ENCODE measurements around the gene SNRNP48. TPM values are rescaled to one million over a fixed set of nuclear protein-coding genes. Genes with fewer than 3 reads are reported as not detected.
A peak's percentile ranks its signal among the peaks of the same experiment; 100 is the strongest.

Gene SNRNP48
- total RNA-seq, 1 experiment from 2014 or later, result 7.7 TPM

DNA sequence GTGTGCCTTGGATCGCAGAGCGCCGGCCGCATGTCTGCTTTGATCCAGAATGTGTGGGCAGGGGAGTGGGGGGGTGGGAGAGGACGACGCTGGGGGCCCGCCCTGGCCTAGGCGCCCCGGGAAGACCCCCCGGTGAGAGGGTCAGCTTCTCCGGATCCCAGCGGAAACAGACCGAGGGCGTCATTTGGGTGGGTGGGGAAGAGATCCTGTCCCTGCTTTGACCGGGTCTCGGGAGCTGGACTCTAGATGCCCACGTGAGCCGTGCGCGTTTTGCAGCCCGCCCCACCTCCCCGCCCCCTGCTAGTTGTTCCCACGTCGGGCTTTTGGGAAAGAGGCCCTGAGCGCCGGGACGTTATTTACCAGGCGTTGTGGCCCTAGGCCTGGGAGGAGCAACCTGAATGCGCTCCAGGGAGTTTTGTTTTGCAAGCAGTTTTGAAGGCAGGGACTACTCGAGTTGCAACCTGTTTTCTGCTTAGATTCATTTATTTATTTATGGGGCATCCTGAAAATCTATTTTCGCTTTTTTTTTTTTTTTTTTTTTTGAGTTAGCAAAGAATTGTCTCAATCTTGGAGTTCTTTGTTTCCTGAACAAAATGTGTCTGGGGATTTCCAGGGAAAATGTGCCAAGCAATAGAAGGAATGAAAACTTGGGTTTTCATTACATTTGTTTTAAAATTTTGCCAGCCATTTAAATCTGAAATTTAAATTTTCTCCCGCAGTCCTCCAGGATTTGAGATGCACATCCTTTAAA, 46.9 kb upstream of the SNRNP48 start:
- Histone ChIP-seq H3K27ac (ENCODE audit: low read length) (peak overlapping the region; percentile 74), H3K9ac (ENCODE audit: low read length) (peak overlapping the region; percentile 95), H3K4me3 (ENCODE audit: low read length) (peak overlapping the region; percentile 95), H2AFZ (ENCODE audit: low read length) (peak overlapping the region; percentile 35), H4K20me1 (ENCODE audit: low read length) (peaks cover 38% of the 10 kb centered on the region), H3K9me3 (ENCODE audit: low read length) (no peaks in the 10 kb centered on the region), H3K27me3 (ENCODE audit: low read length) (no peaks in the 10 kb centered on the region), H3K9me2 (replicated peaks; ENCODE audit: low read length) (no peaks in the 10 kb centered on the region), H3K36me3 (ENCODE audit: low read depth, low read length) (no peaks in the 10 kb centered on the region), H3K4me2 (ENCODE audit: low read length) (peak overlapping the region; percentile 91), H3K4me1 (ENCODE audit: insufficient read depth, low read length) (peaks cover 38% of the 10 kb centered on the region), H3F3A (ENCODE audit: low read length, unreplicated experiment) (no peaks in the 10 kb centered on the region), H3K79me2 (ENCODE audit: low read length) (peaks cover 65% of the 10 kb centered on the region)
- no TSS peak for BruUV-seq (replicated peaks)
- ATAC-seq (peak; percentile 45), DNase-seq (peak; percentile 84)
- intact Hi-C loops (cut with micrococcal nuclease), result loop anchor here (5.0 kb wide), 2 partner anchors 36 to 49 kb away; partner anchors contain the start of gene SNRNP48
- POLR2A ChIA-PET (ENCODE audit: unreplicated experiment), result interaction anchor here (0.7 kb wide), 1 partner anchor 56 kb away, joined by 4 read pairs; no protein-coding TSS in a partner anchor
- TF ChIP-seq EZH2phosphoT487 (IDR thresholded peaks at IDR 0.05; ENCODE audit: borderline replicate concordance, low read length) (no peak), EZH2 (IDR thresholded peaks at IDR 0.05; ENCODE audit: low read length, unreplicated experiment) (no peak)
- TF ChIP-seq, protein P1, sequence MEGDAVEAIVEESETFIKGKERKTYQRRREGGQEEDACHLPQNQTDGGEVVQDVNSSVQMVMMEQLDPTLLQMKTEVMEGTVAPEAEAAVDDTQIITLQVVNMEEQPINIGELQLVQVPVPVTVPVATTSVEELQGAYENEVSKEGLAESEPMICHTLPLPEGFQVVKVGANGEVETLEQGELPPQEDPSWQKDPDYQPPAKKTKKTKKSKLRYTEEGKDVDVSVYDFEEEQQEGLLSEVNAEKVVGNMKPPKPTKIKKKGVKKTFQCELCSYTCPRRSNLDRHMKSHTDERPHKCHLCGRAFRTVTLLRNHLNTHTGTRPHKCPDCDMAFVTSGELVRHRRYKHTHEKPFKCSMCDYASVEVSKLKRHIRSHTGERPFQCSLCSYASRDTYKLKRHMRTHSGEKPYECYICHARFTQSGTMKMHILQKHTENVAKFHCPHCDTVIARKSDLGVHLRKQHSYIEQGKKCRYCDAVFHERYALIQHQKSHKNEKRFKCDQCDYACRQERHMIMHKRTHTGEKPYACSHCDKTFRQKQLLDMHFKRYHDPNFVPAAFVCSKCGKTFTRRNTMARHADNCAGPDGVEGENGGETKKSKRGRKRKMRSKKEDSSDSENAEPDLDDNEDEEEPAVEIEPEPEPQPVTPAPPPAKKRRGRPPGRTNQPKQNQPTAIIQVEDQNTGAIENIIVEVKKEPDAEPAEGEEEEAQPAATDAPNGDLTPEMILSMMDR (conservative IDR thresholded peaks at IDR 0.05; ENCODE audit: low read depth, low read length), result no peak
- CTCF ChIA-PET, result interaction anchor here (0.7 kb wide), 1 partner anchor 153 kb away, joined by 3 read pairs; the partner anchor contains the start of genes CAGE1 and RIOK1

DNA sequence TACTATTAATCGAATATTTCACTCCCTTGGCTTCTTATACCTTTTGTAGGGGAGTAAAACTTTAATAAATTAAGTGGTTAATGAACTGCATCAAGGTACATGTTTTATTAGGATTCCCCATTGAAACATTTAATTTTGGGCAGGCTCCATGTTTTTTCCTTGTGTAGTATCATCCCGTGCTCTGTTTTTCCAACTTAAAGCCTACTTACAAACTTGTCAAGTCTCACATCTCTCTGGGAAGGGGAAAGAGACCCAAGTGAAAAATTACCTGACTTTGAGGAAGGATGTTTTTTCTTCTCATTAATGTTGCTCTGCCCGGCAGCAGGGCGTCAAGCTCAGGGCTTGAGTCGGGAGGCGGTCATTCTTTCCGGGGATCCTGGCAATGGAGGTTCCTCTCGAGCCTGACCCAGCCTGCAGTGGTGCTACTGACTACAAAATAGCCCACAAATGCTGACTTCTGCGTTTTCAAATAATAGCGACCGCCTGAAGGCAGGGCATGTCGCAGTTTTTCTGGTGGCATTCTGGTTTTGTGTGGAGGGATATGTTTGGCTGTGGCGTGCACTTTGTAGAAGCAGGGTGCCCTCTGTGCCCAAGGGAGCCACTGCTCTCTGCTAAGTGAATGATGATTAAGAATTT, 46.1 kb upstream of the SNRNP48 start:
- Histone ChIP-seq H3K79me2 (ENCODE audit: low read length) (peaks cover 73% of the 10 kb centered on the region), H3K9me3 (ENCODE audit: low read length) (no peaks in the 10 kb centered on the region), H3K27ac (ENCODE audit: low read length) (no peak overlapping the region), H3K27me3 (ENCODE audit: low read length) (no peaks in the 10 kb centered on the region), H3K9me2 (replicated peaks; ENCODE audit: low read length) (no peaks in the 10 kb centered on the region), H3F3A (ENCODE audit: low read length, unreplicated experiment) (no peaks in the 10 kb centered on the region), H4K20me1 (ENCODE audit: low read length) (peaks cover 46% of the 10 kb centered on the region), H3K36me3 (ENCODE audit: low read depth, low read length) (no peaks in the 10 kb centered on the region), H3K4me2 (ENCODE audit: low read length) (peak overlapping the region; percentile 91), H3K4me1 (ENCODE audit: insufficient read depth, low read length) (peaks cover 47% of the 10 kb centered on the region), H3K9ac (ENCODE audit: low read length) (peak overlapping the region; percentile 95), H2AFZ (ENCODE audit: low read length) (no peak overlapping the region; the same call in 1 of the 2 replicates), H3K4me3 (ENCODE audit: low read length) (peak overlapping the region; percentile 95)
- intact Hi-C loops (cut with micrococcal nuclease), result loop anchor here (5.0 kb wide), 2 partner anchors 37 to 48 kb away; partner anchors contain the start of gene SNRNP48
- ChIA-PET CTCF (interaction anchor here (0.6 to 0.7 kb wide), 3 partner anchors 9 to 154 kb away, joined by 3 to 7 read pairs (median 3); partner anchors contain the start of genes CAGE1 and RIOK1), POLR2A (ENCODE audit: unreplicated experiment) (no interaction called here)
- no TSS peak for BruUV-seq (replicated peaks)
- TF ChIP-seq, protein P1 (conservative IDR thresholded peaks at IDR 0.05; ENCODE audit: low read depth, low read length), result no peak
- no peak for TF ChIP-seq EZH2 (IDR thresholded peaks at IDR 0.05; ENCODE audit: low read length, unreplicated experiment)
- TF ChIP-seq EZH2phosphoT487 (IDR thresholded peaks at IDR 0.05; ENCODE audit: borderline replicate concordance, low read length), result no peak
- DNase-seq (peak; percentile 20), ATAC-seq (no peak)

Measured in PC-3 (cell line).